Transverse colon (tissue), 4 donors: ENCODE data around the gene SAXO1. TPM values are rescaled to one million over a fixed set of nuclear protein-coding genes. Genes with fewer than 3 reads are reported as not detected.

Experiments
- DNase-seq: peaks from one replicate; pipeline ENCODE4 v3.0.0-alpha.2; 2019
- H3K27ac ChIP-seq, 4 donors: fragments of 200-600 bp; sonication (generic); 2 replicates each; pipeline ENCODE4 v1.5.1; 2016 to 2018; ENCODE audit warnings: inconsistent platforms in 4 of 4
- H3K27me3 ChIP-seq: fragments of 200-600 bp; sonication (generic); 2 replicates; pipeline ENCODE4 v1.5.1; 2017; ENCODE audit warnings: inconsistent platforms
- H3K36me3 ChIP-seq, 4 donors: fragments of 200-600 bp; sonication (generic); 2 replicates each; pipeline ENCODE4 v1.5.1; 2017 to 2019; ENCODE audit warnings: inconsistent platforms in 4 of 4
- H3K4me1 ChIP-seq, 4 donors: fragments of 200-600 bp; sonication (generic); 2 replicates each; pipeline ENCODE4 v1.5.1; 2017 to 2020; ENCODE audit warnings: inconsistent platforms in 4 of 4
- H3K4me3 ChIP-seq, 4 donors: fragments of 200-600 bp; sonication (generic); 1 replicate in 1 of 4; 2 replicates in 3 of 4; pipeline versions ENCODE4 v1.5.1 to v1.6.1; 2017 to 2019; ENCODE audit warnings: inconsistent platforms in 4 of 4
- H3K9me3 ChIP-seq, 2 donors: fragments of 200-600 bp; sonication (generic); 2 replicates each; pipeline ENCODE4 v1.5.1; 2017 to 2019; ENCODE audit warnings: inconsistent platforms in 2 of 2
- CTCF ChIP-seq, 5 experiments: fragments of 200-600 bp in 3 of 5; fragments of 450-650 bp in 2 of 5; sonication (generic) in 3 of 5; IDR thresholded peaks; 1 replicate in 2 of 5; 2 replicates in 3 of 5; pipeline ENCODE4 v1.5.1; 2016 to 2017; ENCODE audit warnings: antibody characterized with exemption in 5 of 5, inconsistent platforms in 3 of 5, mild to moderate bottlenecking in 2 of 5, moderate library complexity in 1 of 5
- EP300 ChIP-seq: sonication (generic); formaldehyde crosslinking; IDR thresholded peaks from one replicate; pipeline ENCODE4 v1.6.1; 2017; ENCODE audit warnings: antibody characterized with exemption, low read depth
- POLR2A ChIP-seq: fragments of 450-650 bp; IDR thresholded peaks from one replicate; pipeline ENCODE4 v1.6.1; 2016; ENCODE audit warnings: antibody characterized with exemption, mild to moderate bottlenecking, moderate library complexity
- POLR2AphosphoS5 ChIP-seq, 3 donors: sonication (generic); formaldehyde crosslinking; IDR thresholded peaks; one replicate each; pipeline ENCODE4 v1.6.1; 2016; ENCODE audit warnings: antibody characterized with exemption in 3 of 3
- WGBS, 2 donors: methylation state at CpG; one replicate each; pipeline ENCODE4 v1.1.5; 2018; ENCODE audit warnings: low coverage in 1 of 2; 5-methylcytosine and 5-hydroxymethylcytosine counted together
- in situ Hi-C, 4 donors: fragments of 200-750 bp; cut with MboI; loops; one replicate each; pipeline versions ENCODE4 v1.15.0 to v1.15.1; 2017; ENCODE audit warnings: low sequenced_read_pairs in 3 of 4, low pct_ligation_motif_present in 1 of 4, low pct_unique_long_range_greater_than_20kb in 1 of 4
- intact Hi-C: fragments of 100-400 bp; cut with DNase I; formaldehyde crosslinking; loops from one replicate; pipeline ENCODE4 v1.15.1; 2023; ENCODE audit warnings: low total_unique reads
- total RNA-seq, 4 donors: library from RNA; depleted of rRNA; stranded (reverse); fragments of >200 nt; gene quantifications; one replicate each; pipeline ENCODE4 v1.1.0, GENCODE V29; 2016

The SAXO1 gene
- total RNA-seq, 4 donors from 2014 or later = 0.41 TPM; not detected in 3

- Histone ChIP-seq H3K27ac (no peak overlapping the region), H3K36me3 (no peaks in the 10 kb centered on the region), H3K27me3 (no peaks in the 10 kb centered on the region), H3K9me3 (peaks cover 0 to 9% of the 10 kb centered on the region in 2 donors), H3K4me1 (no peaks in the 10 kb centered on the region), H3K4me3 (no peak overlapping the region)
- intact Hi-C loops = no loop called here
- no peak for TF ChIP-seq POLR2A
- no peak for TF ChIP-seq CTCF (IDR thresholded peaks at IDR 0.05)
- no peak for TF ChIP-seq EP300
- TF ChIP-seq POLR2AphosphoS5 (IDR thresholded peaks at IDR 0.05) = no peak
- in situ Hi-C loops = no loop called here
- WGBS, 2 donors = 81 to 83% methylated on average over 3 to 11 of the region's 11 CpGs
- no peak for DNase-seq
Observed at GRCh38 chr9:18905028-18905882, 127.8 kb downstream of the SAXO1 start.

GRCh38 chr9:18903450-18903849 is 129.6 kb downstream of the SAXO1 start:
- peaks cover 0 to 9% of the 10 kb centered on the region in 2 donors for H3K9me3 ChIP-seq
- intact Hi-C loops = no loop called here
- in situ Hi-C loops = no loop called here
- no peaks in the 10 kb centered on the region for H3K4me1 ChIP-seq
- no peaks in the 10 kb centered on the region for H3K36me3 ChIP-seq
- DNase-seq = no peak
- 87 to 92% methylated on average over 2 of the region's 2 CpGs for WGBS, 2 donors
- TF ChIP-seq EP300 (no peak), CTCF (IDR thresholded peaks at IDR 0.05) (no peak)
- H3K27ac ChIP-seq = no peak overlapping the region
- H3K27me3 ChIP-seq = no peaks in the 10 kb centered on the region
- no peak overlapping the region for H3K4me3 ChIP-seq

- Histone ChIP-seq H3K9me3 (peaks cover 16 to 18% of the 10 kb centered on the region in 2 donors), H3K27me3 (no peaks in the 10 kb centered on the region), H3K4me1 (no peaks in the 10 kb centered on the region), H3K36me3 (no peaks in the 10 kb centered on the region), H3K4me3 (no peak overlapping the region), H3K27ac (no peak overlapping the region)
- in situ Hi-C loops (no loop called here), intact Hi-C loops (no loop called here)
- 92% methylated on average over 2 of the region's 2 CpGs; no CpG with 5 or more reads in 1 of the 2 donors for WGBS, 2 donors
- DNase-seq = no peak
- TF ChIP-seq POLR2AphosphoS5 (IDR thresholded peaks at IDR 0.05) (no peak), POLR2A (no peak), CTCF (IDR thresholded peaks at IDR 0.05) (no peak), EP300 (no peak)
Observed at GRCh38 chr9:18896531-18897179, 136.4 kb downstream of the SAXO1 start.

GRCh38 chr9:18896004-18896403 is 137.0 kb downstream of the SAXO1 start:
- in situ Hi-C loops (no loop called here), intact Hi-C loops (no loop called here)
- Histone ChIP-seq H3K9me3 (peaks cover 9 to 18% of the 10 kb centered on the region in 2 donors), H3K36me3 (no peaks in the 10 kb centered on the region), H3K4me3 (no peak overlapping the region), H3K27me3 (no peaks in the 10 kb centered on the region), H3K27ac (no peak overlapping the region), H3K4me1 (no peaks in the 10 kb centered on the region)
- DNase-seq = no peak
- no peak for TF ChIP-seq EP300
- TF ChIP-seq POLR2A = no peak
- no peak for TF ChIP-seq CTCF (IDR thresholded peaks at IDR 0.05)
- TF ChIP-seq POLR2AphosphoS5 (IDR thresholded peaks at IDR 0.05) = no peak
